Psoas muscle (tissue), 8 donors: ENCODE measurements around the gene GRHL3. TPM values are rescaled to one million over a fixed set of nuclear protein-coding genes. Genes with fewer than 3 reads are reported as not detected.

Source experiments
- ATAC-seq, 4 donors: fragments of 200-7000 bp; cut with Tn5 transposase; one replicate each; pipeline ENCODE4 v1.9.1; 2020; ENCODE audit warnings: moderate library complexity in 3 of 4, mild to moderate bottlenecking in 2 of 4
- DNase-seq, 2 donors: peaks; one replicate each; pipeline ENCODE4 v3.0.0-alpha.2; 2020
- H3K27ac ChIP-seq: fragments of 200-600 bp; one replicate; pipeline ENCODE4 v1.8.0; 2022
- H3K27me3 ChIP-seq, 3 donors: fragments of 200-600 bp in 1 of 3; one replicate each; pipeline versions ENCODE4 v1.6.1 to v1.8.0; 2013 to 2022; ENCODE audit warnings: low read length in 2 of 3, mild to moderate bottlenecking in 2 of 3, moderate library complexity in 1 of 3; ENCODE audit not compliant: insufficient read depth in 3 of 3
- H3K36me3 ChIP-seq, 2 donors: fragments of 200-600 bp in 1 of 2; one replicate each; pipeline versions ENCODE4 v1.6.1 to v1.8.0; 2013 to 2022; ENCODE audit warnings: low read depth in 1 of 2, mild to moderate bottlenecking in 1 of 2, moderate library complexity in 1 of 2; ENCODE audit not compliant: insufficient read depth in 1 of 2
- H3K4me1 ChIP-seq: fragments of 200-600 bp; one replicate; pipeline ENCODE4 v1.8.0; 2022
- H3K4me3 ChIP-seq: fragments of 200-600 bp; one replicate; pipeline ENCODE4 v1.8.0; 2022; ENCODE audit warnings: mild to moderate bottlenecking
- H3K9me3 ChIP-seq: fragments of 200-600 bp; one replicate; pipeline ENCODE4 v1.8.0; 2022
- CTCF ChIP-seq: fragments of 200-600 bp; IDR thresholded peaks from one replicate; pipeline ENCODE4 v1.8.0; 2022; ENCODE audit warnings: antibody characterized with exemption
- WGBS, 3 donors: extraction: QIAGEN DNeasy Blood & Tissue Kit; methylation state at CpG; one replicate each; pipeline versions ENCODE4 v1.1.6 to v1.1.7; 2013; 5-methylcytosine and 5-hydroxymethylcytosine counted together
- intact Hi-C, 2 donors: fragments of 100-400 bp; cut with DNase I; formaldehyde crosslinking; loops; one replicate each; pipeline versions ENCODE4 v1.11.0 to v1.14.2; 2022
- polyA plus RNA-seq, 3 donors: library from polyadenylated mRNA; stranded (reverse); fragments of 200-250 nt; gene quantifications; one replicate each; pipeline ENCODE4 v1.2.3, GENCODE V29; 2013
- total RNA-seq, 4 donors: library from RNA; stranded (reverse); fragmentation: NEBNext Ultra II Directional in 2 of 4; extraction: Animal tissue kit (Norgen Biotek cat#: 25700) in 2 of 4; gene quantifications; one replicate each; pipeline versions ENCODE4 v1.2.1 to v1.2.4, GENCODE V29; 2021 to 2023
- donor health status: healthy with polysubstance abuse.
- donor health status: DM: no; HTN: no; CAD: no; lungs with moderate emphysema.
- donor health status: Bipolar disorder and iron deficiency.
- donor health status: healthy.
- donor health status: DM: yes; HTN: yes; CAD: no.
- donor health status: DM: no; HTN: no; CAD: no.
- donor health status: DM: no; HTN: no; CAD: no.
- donor health status: DM: yes; HTN: yes; CAD: no.

Gene GRHL3
- total and polyA plus RNA-seq, 7 donors = 0.08 to 0.30 TPM; not detected in 5

GRCh38 chr1:24329331-24329730 lies 10.2 kb downstream of the GRHL3 start:
- no peak overlapping the region for H3K27ac ChIP-seq
- H3K27me3 ChIP-seq = peaks cover 0 to 5% (median 0%) of the 10 kb centered on the region in 3 donors
- no peak for TF ChIP-seq CTCF
- H3K4me1 ChIP-seq = no peaks in the 10 kb centered on the region
- WGBS, 3 donors = 81 to 84% (median 82%) methylated on average over 9 of the region's 9 CpGs
- no peaks in the 10 kb centered on the region for H3K36me3 ChIP-seq
- no peak for DNase-seq
- intact Hi-C loops = no loop called here
- ATAC-seq = no peak
- no peaks in the 10 kb centered on the region for H3K9me3 ChIP-seq
- H3K4me3 ChIP-seq = no peak overlapping the region

- H3K36me3 ChIP-seq = no peaks in the 10 kb centered on the region
- ATAC-seq (no peak), DNase-seq (no peak)
- 84 to 90% (median 88%) methylated on average over 2 of the region's 2 CpGs for WGBS, 3 donors
- H3K27me3 ChIP-seq = peaks cover 0 to 5% (median 0%) of the 10 kb centered on the region in 3 donors
- no peaks in the 10 kb centered on the region for H3K9me3 ChIP-seq
- no peak overlapping the region for H3K4me3 ChIP-seq
- no peaks in the 10 kb centered on the region for H3K4me1 ChIP-seq
- intact Hi-C loops = no loop called here
- TF ChIP-seq CTCF = no peak
- no peak overlapping the region for H3K27ac ChIP-seq
Measured at GRCh38 chr1:24329797-24330543, 10.8 kb downstream of the GRHL3 start.

- WGBS, 3 donors = 85 to 91% (median 86%) methylated on average over 7 of the region's 7 CpGs
- Histone ChIP-seq H3K36me3 (no peaks in the 10 kb centered on the region), H3K4me1 (no peaks in the 10 kb centered on the region), H3K4me3 (no peak overlapping the region), H3K9me3 (no peaks in the 10 kb centered on the region), H3K27ac (no peak overlapping the region), H3K27me3 (peaks cover 0 to 5% (median 0%) of the 10 kb centered on the region in 3 donors)
- DNase-seq = no peak
- intact Hi-C loops = no loop called here
- no peak for ATAC-seq
- no peak for TF ChIP-seq CTCF
Measured at GRCh38 chr1:24331961-24332673, 13.0 kb downstream of the GRHL3 start.

- Histone ChIP-seq H3K27me3 (no peaks in the 10 kb centered on the region), H3K27ac (no peak overlapping the region), H3K4me1 (no peaks in the 10 kb centered on the region), H3K36me3 (no peaks in the 10 kb centered on the region), H3K9me3 (no peaks in the 10 kb centered on the region), H3K4me3 (no peak overlapping the region)
- intact Hi-C loops = no loop called here
- DNase-seq (no peak), ATAC-seq (no peak)
- 46 to 50% (median 47%) methylated on average over 5 of the region's 5 CpGs for WGBS, 3 donors
- TF ChIP-seq CTCF = no peak
Measured at GRCh38 chr1:24336075-24336474, 16.9 kb downstream of the GRHL3 start.
